GM12891 (cell line): ENCODE measurements around the gene ZNF74.
"Not testable (repeated sequence)": the region's sequence is repeated elsewhere in the genome, so short reads cannot be mapped to it uniquely, and the experiment has no call there.

Source experiments
- DNase-seq: peaks from one replicate; pipeline ENCODE4 v3.0.0; 2011; ENCODE audit warnings: low spot score; ENCODE audit not compliant: insufficient read length
- FAIRE-seq: peaks from 2 replicates; lab custom pipeline; 2011; peaks lifted over from hg19 to GRCh38; lab: Jason Lieb, UNC
- PAX5 ChIP-seq: IDR thresholded peaks from 2 replicates; pipeline ENCODE4 v1.6.1; 2011; ENCODE audit warnings: low read length, moderate library complexity, mild to moderate bottlenecking; ENCODE audit not compliant: insufficient read depth, severe bottlenecking
- POLR2A ChIP-seq: IDR thresholded peaks from 2 replicates; pipeline ENCODE4 v1.6.1; 2011; ENCODE audit warnings: low read depth, low read length, control low read depth
- POLR2AphosphoS5 ChIP-seq: IDR thresholded peaks from 2 replicates; pipeline ENCODE4 v1.6.1; 2011; ENCODE audit warnings: low read depth, low read length, control low read depth
- POU2F2 ChIP-seq: IDR thresholded peaks from 2 replicates; pipeline ENCODE4 v1.6.1; 2011; ENCODE audit warnings: low read depth, mild to moderate bottlenecking, control low read depth, low read length, moderate library complexity
- SPI1 ChIP-seq: IDR thresholded peaks from 2 replicates; pipeline ENCODE4 v1.6.1; 2011; ENCODE audit warnings: low read depth, low read length, control low read depth
- TAF1 ChIP-seq: IDR thresholded peaks from 2 replicates; pipeline ENCODE4 v1.6.1; 2011; ENCODE audit warnings: low read depth, low read length, control low read depth

Gene ZNF74

DNA sequence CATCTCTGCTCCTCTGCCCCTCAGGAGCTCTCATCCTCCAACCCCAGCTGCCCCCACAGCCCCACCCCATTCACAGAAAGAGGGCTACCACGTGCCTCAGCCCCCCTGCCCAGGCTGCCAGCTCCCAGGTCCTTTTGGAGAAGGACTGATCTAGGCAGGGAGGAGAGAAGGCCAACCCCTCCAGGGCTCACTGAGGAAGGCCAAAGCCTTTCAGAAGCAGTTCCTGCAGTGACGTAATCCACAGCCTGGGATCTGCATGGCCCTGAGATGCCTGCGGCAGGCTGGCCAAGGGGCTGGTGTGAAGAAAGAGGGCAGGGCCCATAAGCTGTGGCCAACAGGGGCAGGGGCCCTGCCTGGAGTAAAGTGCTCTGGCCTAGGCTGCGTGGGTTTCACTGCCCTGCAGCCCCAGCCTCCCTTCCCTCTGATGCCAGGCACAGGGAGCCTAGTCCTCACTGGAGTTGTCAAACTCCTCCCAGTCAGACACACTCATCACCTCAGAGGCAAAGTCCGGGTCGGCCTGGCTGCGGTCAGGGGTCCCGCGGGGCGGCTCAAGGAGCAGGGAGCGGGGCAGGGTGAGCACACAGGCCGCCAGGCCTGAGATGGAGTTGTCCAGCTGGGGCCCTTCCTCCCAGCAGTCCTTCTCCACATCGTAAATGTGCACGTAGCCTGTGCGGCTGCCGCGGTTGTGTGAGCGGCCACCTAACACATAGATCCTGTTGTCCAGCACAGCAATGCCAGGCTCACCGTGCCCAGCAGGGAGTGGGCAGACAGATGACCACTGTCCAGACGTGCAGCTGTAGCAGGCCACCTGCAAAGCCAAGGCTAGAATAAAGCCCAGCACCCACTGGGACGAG lies 47.9 kb downstream of the ZNF74 start:
- DNase-seq = no peak
- TF ChIP-seq POU2F2 (no peak), SPI1 (no peak), PAX5 (no peak), POLR2AphosphoS5 (no peak), TAF1 (no peak), POLR2A (no peak)
- FAIRE-seq = no peak

DNA sequence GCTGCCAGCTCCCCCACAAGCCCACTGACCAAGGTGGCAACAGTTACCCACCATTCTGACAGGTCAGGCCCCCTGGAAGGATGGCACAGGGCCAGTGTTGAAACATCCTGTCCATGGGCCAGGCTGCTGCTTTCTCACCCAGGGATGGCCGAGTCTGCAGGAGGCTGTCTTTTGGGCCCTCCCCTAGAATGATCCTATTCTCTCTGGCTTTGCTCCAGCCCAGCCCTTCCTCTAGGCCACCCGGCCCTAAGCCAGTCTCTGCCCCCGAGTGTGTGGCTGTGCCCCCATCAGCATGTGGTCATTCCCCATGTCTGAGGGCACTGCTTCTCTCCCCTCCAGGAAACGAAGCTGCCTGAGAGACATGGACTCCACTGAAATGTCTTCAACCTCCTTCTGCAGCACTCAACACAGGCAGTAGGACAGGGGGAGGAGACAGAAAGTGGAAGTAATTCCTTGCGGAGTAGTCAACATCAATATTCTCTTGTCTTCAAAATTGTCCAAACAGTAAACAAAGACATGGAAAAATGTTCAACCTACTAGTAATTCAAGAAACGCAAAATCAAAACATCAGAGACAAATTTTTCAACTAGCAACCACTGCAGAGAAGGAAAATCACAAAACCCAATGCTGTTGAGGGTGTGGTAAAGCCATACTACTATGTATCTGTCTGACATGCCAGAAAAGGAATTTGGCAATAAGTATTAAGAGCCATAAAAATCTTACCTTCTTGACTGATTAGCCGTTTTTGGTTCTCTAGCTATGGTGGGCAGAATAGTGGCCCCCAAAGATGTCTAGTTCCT lies 48.7 kb downstream of the ZNF74 start:
- DNase-seq = no peak
- FAIRE-seq = no peak
- TF ChIP-seq POU2F2 (no peak), TAF1 (no peak), POLR2A (no peak), PAX5 (no peak)

DNA sequence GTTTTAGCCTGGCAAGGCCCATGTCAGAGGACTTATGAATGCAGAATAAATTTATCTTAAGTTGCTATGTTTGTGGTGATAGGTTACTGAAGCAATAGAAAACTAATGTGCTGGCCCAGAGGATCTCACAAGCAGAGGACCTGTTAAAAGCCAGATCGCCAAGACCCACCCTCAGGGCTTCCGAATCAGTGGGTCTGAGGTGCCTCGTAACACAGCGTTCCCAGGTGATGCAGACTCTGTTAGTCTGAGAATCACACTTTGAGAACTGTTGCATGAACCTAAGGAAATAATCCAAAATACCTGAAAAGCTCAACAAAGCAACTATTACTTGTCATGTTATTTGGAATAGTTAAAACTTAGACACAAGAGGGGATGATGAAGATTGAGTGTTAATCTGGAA lies 50.4 kb downstream of the ZNF74 start:
- no peak for FAIRE-seq
- DNase-seq = no peak
- TF ChIP-seq POU2F2 (no peak), TAF1 (no peak), POLR2A (no peak), POLR2AphosphoS5 (no peak), SPI1 (no peak), PAX5 (no peak)

DNA sequence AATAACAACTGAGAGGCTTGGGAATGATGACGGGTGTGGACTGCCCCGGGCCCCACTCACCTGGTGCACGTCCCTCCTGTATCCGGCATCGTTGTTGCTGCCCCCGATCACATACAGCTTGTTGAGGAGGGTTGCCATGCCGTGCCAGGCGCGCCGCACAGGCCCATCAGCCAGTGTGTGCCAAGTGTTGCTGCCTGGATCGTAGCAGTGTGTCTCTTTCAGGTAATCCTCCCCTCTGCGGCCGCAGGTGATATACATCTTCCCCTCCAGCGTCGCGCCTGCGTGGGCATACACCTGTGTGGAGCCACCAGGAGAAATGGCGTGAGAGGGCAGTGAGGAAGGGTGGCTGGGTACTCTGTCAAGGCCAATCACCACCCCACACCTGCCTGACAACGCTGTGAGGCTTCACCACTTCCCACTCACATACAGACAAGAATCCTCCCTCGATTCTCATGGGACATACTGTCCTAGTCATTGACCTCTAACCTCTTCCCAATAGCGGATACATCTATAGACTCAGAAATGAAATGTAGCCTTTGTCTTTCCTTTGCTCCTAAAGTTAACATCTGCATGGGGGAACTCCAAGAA lies 52.5 kb downstream of the ZNF74 start:
- no peak for FAIRE-seq
- no peak for DNase-seq
- no peak for TF ChIP-seq POLR2AphosphoS5

DNA sequence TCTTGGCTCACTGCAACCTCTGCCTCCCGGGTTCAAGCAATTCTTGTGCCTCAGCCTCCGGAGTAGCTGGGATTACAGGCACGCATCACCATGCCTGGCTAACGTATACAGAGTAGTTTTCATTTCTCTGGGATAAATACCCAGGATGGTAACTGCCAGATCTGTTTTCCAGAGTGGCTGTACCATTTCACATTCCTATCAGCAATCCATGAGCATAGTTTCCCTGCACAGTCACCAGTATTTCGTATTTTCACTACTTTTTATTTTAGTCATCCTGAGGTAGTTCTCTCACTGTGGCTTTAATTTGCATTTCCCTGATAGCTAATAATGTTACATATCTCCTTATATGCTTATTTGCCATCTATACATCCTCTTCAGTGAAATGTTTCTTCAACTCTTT lies 54.7 kb downstream of the ZNF74 start:
- no peak for FAIRE-seq

DNA sequence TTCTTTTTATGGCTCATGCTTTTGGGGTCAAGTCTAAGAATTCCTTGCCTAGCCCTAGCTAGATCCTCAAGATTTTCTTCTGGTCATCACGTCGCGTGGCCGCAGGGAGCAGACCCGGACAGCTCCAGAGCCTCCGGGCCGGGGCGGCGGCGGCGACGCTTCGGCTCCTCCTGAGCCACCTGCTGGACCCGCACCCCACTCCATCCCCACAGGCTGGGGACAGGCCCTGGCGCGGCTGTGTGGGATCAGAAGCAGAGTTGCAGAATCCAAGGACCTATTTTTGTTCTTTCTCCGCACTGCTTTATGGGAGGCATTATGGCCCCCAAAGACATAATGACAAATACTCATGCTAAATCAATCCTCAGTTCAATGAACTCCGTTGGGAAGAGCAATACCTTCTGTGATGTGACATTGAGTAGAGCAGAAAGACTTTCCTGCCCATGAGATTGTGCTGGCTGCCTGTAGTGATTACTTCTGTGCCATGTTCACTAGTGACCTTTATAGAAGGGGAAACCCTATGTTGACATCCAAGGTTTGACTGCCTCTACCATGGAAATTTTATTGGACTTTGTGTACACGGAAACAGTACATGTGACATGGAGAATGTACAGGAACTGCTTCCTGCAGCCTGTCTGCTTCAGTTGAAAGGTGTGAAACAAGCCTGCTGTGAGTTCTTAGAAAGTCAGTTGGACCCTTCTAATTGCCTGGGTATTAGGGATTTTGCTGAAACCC lies 56.0 kb downstream of the ZNF74 start:
- TF ChIP-seq POU2F2 (no peak), POLR2AphosphoS5 (no peak), SPI1 (no peak), POLR2A (no peak), PAX5 (no peak), TAF1 (no peak)
- no peak for FAIRE-seq
- no peak for DNase-seq

More for the DNA sequence above, 54.7 kb downstream of the ZNF74 start:
- DNase-seq = no peak
- TF ChIP-seq POLR2A (no peak), POLR2AphosphoS5 (no peak), POU2F2 (no peak), TAF1 (no peak), SPI1 (no peak), PAX5 (no peak)

DNA sequence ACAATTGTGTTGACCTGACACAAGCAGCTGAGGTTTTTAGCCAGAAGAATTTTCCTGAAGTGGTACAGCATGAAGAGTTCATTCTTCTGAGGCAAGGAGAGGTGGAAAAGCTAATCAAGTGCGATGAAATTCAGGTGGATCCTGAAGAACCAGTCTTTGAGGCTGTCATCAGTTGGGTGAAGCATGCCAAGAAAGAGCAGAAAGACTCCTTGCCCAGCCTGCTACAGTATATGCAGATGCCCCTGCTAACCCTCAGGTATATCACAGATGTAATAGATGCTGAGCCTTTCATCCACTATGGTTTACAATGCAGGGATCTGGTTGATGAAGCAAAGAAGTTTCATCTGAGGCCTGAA lies 56.6 kb downstream of the ZNF74 start:
- no peak for FAIRE-seq
- DNase-seq = no peak
- no peak for TF ChIP-seq PAX5

DNA sequence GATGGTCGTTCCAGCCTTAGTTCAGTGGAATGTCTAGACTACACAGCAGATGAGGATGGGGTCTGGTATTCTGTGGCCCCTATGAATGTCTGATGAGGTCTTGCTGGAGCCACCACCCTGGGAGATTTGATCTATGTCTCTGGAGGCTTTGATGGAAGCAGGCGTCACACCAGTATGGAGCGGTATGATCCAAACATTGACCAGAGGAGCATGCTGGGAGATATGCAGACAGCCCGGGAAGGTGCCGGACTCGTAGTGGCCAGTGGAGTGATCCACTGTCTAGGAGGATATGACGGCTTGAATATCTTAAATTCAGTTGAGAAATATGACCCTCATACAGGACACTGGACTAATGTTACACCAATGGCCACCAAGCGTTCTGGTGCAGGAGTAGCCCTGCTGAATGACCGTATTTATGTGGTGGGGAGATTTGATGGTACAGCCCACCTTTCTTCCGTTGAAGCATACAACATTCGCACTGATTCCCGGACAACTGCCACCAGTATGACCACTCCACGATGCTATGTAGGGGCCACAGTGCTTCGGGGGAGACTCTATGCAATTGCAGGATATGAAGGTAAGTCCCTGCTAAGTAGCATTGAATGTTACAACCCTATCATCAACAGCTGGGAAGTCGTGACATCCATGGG lies 57.3 kb downstream of the ZNF74 start:
- not testable (repeated sequence) for DNase-seq, FAIRE-seq

DNA sequence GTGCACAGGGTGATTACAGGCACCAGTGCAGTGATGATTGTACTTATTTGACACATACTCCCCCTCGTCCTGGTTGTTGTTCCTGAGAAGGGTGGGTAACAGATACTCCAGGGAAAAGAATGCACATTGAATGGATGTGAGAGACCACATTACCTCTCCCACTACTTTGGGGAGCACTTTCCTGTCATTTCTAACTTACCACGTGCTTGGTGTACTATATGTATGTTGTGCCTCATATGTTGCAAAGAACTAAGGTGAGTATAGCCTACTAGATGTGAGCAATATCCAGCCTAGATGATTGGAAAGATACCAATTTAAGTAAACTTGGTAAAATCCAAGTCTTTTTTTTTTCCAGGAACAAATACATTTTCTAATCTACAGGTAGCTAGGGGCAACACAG lies 58.0 kb downstream of the ZNF74 start:
- no peak for DNase-seq
- TF ChIP-seq POU2F2 (no peak), TAF1 (no peak), SPI1 (no peak), PAX5 (no peak), POLR2AphosphoS5 (no peak), POLR2A (no peak)
- peak; percentile 45 for FAIRE-seq
